Activated T-cell treated with anti-CD3 and anti-CD28 coated beads, Interleukin-2, amount 50 U/mL, for 4 hours (primary cell): ENCODE results near the gene CSNK1D. TPM values are rescaled to one million over a fixed set of nuclear protein-coding genes. Genes with fewer than 3 reads are reported as not detected.

Experiments
- ATAC-seq, 2 donors: fragments of 200-7000 bp; cut with Tn5 transposase; one replicate each; pipeline ENCODE4 v1.10.0; 2021
- DNase-seq: peaks from one replicate; pipeline ENCODE4 v3.0.0-alpha.2; 2020
- H3K27me3 Mint-ChIP-seq: one replicate; pipeline ENCODE4 v1.8.0; 2021; ENCODE audit warnings: low read depth, mixed read lengths
- H3K36me3 Mint-ChIP-seq: one replicate; pipeline ENCODE4 v1.8.0; 2022; ENCODE audit warnings: mixed read lengths; ENCODE audit not compliant: insufficient read depth
- H3K4me1 Mint-ChIP-seq: one replicate; pipeline ENCODE4 v1.8.0; 2021; ENCODE audit warnings: low read depth, mixed read lengths
- H3K4me3 Mint-ChIP-seq: one replicate; pipeline ENCODE4 v1.8.0; 2021; ENCODE audit warnings: mild to moderate bottlenecking, moderate library complexity, mixed read lengths
- H3K9me3 Mint-ChIP-seq: one replicate; pipeline ENCODE4 v1.8.0; 2021; ENCODE audit warnings: mixed read lengths
- total RNA-seq, 3 donors: library from RNA; stranded (reverse); gene quantifications; one replicate each; pipeline ENCODE4 v1.2.1, GENCODE V29; 2021

The CSNK1D gene
- total RNA-seq, 3 donors from 2014 or later = 152 to 170 (median 164) TPM

GRCh38 chr17:82224666-82225065, 48.8 kb downstream of the CSNK1D start:
- no peak overlapping the region for H3K4me3 Mint-ChIP-seq
- H3K27me3 Mint-ChIP-seq = no peaks in the 10 kb centered on the region
- peaks cover 10% of the 10 kb centered on the region for H3K4me1 Mint-ChIP-seq

DNA sequence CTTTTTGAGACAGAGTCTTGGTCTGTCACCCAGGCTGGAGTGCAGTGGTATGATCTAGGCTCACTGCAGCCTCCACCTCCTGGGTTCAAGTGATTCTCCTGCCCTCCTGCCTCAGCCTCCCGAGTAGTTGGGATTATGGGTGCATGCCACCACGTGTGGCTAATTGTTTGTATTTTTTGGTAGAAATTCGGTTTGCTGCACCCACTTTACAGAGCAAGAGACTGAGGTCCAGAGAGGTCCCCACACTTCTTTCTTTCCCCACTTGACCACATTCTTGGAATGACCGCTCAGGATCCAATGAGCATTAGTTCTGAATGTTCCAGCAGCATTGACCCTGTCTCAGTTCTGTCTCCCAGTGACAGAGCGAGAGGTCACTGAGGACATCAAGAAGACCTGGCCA, 50.0 kb downstream of the CSNK1D start:
- H3K4me1 Mint-ChIP-seq = peaks cover 8% of the 10 kb centered on the region
- no peak overlapping the region for H3K4me3 Mint-ChIP-seq
- ATAC-seq = no peak
- DNase-seq = no peak
- H3K36me3 Mint-ChIP-seq = no peaks in the 10 kb centered on the region
- H3K27me3 Mint-ChIP-seq = no peaks in the 10 kb centered on the region
- no peaks in the 10 kb centered on the region for H3K9me3 Mint-ChIP-seq

More at GRCh38 chr17:82224666-82225065, 48.8 kb downstream of the CSNK1D start:
- Mint-ChIP-seq H3K9me3 (no peaks in the 10 kb centered on the region), H3K36me3 (no peaks in the 10 kb centered on the region)
- no peak for DNase-seq
- no peak for ATAC-seq

DNA sequence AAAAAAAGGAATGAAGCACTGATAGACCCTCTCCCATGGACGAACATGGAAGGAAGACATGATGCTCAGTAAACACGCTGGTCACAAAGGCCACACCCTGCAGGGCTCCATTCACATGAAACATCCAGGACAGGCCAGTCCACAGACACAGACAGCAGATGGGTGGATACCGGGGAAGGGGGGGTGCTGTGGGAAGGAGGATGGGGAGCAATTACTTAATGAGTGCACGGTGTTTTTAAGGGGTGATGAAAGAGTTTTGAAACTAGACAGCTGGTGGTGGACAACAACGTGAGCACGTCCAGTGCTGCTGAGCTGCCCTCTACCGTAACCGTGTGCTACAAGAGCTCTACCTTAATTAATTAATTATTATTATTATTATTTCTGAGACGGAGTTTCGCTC, 50.7 kb downstream of the CSNK1D start:
- no peaks in the 10 kb centered on the region for H3K36me3 Mint-ChIP-seq
- no peak overlapping the region for H3K4me3 Mint-ChIP-seq
- H3K9me3 Mint-ChIP-seq = no peaks in the 10 kb centered on the region
- ATAC-seq (no peak), DNase-seq (no peak)
- H3K4me1 Mint-ChIP-seq = peaks cover 5% of the 10 kb centered on the region
- no peaks in the 10 kb centered on the region for H3K27me3 Mint-ChIP-seq

DNA sequence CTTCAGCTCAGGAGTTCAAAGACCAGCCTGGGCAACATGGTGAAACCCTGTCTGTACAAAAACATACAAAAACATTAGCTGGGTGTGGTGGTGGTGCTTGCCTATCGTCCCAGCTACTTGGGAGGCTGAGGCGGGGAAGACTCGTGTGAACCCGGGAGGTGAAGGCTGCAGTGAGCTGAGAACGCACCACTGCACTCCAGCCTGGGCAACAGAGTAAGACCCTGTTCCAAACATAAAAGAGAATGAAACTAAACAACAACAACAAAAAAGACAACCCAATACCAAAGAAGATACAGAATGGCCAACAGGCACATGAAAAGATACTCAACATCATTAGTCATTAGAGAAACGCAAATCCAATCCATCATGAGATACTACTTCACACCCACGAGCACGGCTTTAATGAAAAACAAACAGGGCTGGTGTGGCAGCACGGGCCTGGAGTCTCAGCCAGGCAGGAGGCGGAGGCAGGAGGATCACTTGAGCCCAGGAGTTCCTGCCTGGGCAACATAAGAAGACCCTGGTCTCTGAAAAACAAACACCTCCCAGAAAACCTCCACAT, 52.1 kb downstream of the CSNK1D start:
- Mint-ChIP-seq H3K4me3 (no peak overlapping the region), H3K36me3 (no peaks in the 10 kb centered on the region), H3K27me3 (no peaks in the 10 kb centered on the region), H3K9me3 (no peaks in the 10 kb centered on the region), H3K4me1 (peaks cover 8% of the 10 kb centered on the region)
- no peak for DNase-seq
- no peak for ATAC-seq

GRCh38 chr17:82219753-82220709, 53.5 kb downstream of the CSNK1D start:
- ATAC-seq = no peak
- no peaks in the 10 kb centered on the region for H3K27me3 Mint-ChIP-seq
- no peaks in the 10 kb centered on the region for H3K9me3 Mint-ChIP-seq
- H3K36me3 Mint-ChIP-seq = no peaks in the 10 kb centered on the region
- H3K4me1 Mint-ChIP-seq = peaks cover 16% of the 10 kb centered on the region
- no peak overlapping the region for H3K4me3 Mint-ChIP-seq
- DNase-seq = no peak

DNA sequence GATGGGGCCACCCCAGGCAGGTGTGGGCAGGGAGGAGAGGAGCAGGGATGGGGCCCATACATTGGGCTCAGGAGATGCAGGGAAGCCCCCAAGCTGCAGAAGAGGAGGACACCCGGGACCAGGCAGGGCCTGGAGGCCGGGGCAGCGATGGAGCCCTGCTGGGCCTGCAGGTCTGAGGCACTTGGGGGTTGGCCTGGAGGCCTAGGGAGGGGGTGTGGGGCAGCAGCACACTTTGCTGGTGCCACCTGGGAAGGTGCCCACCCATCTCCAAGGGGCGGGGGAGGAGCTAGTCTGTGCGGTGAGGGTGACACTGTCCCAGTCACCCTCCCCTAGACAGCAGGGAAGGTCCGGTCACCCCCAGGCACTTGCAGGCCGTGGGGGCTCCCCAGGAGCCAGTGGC, 54.4 kb downstream of the CSNK1D start:
- Mint-ChIP-seq H3K9me3 (no peaks in the 10 kb centered on the region), H3K4me1 (peaks cover 25% of the 10 kb centered on the region), H3K4me3 (no peak overlapping the region), H3K27me3 (no peaks in the 10 kb centered on the region), H3K36me3 (no peaks in the 10 kb centered on the region)
- DNase-seq (no peak), ATAC-seq (no peak)

DNA sequence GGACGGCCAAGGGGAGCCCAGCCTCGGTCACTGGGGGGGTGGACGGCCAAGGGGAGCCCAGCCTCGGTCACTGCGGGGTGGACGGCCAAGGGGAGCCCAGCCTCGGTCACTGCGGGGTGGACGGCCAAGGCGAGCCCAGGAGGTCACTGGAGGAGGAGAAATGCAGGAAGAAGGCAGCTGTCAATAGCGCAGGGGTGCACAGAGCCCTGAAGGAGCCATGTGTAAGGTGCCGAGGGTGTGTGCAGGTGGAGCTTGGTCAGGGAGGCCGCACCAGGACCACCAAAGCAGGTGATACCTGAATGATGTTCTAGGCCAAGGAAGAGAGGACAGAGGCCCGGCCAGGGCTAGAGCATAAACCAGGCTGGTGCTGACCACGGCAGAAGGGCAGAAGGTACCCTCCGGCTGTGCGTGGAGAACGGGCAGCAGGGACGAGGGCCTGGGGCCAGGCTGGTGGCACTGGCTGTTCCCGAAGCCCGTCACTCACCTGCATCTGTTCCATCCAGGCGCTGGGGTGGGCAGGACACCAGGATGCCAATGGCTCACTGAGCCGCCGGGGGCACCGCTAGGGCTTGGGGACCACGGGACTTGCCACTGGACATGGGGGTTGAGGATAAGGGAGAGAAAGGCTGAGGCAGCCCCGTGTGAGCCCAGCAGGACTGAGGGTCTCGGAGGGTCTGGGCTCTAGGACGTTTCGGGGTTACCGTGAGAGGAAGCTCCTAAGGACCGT, 55.0 kb downstream of the CSNK1D start:
- no peak for ATAC-seq
- no peak overlapping the region for H3K4me3 Mint-ChIP-seq

DNA sequence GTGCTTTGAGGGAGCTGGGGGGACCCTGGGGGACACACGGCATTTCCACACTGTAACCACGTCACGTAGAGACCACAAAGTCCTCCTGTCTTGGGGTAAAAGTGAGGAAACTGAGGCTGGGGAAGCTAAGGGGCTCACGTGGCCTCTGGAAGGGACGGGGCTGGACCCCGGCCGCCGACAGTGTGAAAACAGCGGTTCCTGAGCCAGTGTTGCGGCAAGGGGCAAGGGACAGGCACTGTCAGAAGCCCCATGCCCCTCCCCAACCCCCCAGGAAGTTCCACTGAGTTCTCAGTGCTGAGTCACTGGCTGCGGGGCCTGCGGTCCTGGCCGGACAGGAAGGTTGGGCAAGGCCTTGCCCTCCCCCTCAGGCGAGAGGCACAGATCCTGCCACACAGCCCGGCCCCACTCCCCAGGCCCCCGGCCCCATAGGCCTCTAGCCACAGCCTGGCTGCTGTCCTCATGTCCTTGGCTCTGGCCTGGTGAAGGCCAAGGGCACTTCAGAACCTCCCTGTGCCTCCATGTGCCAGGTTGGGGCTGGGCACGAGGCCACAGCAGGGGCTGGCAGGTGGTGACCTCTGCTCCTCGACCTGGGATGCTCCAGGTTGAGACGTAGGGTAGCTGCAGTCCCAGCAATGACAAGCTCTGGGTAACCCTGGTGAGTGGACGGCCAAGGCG, 55.8 kb downstream of the CSNK1D start:
- no peak for DNase-seq
- no peaks in the 10 kb centered on the region for H3K9me3 Mint-ChIP-seq
- H3K4me1 Mint-ChIP-seq = peaks cover 30% of the 10 kb centered on the region
- H3K4me3 Mint-ChIP-seq = no peak overlapping the region
- H3K36me3 Mint-ChIP-seq = no peaks in the 10 kb centered on the region
- ATAC-seq = no peak
- no peaks in the 10 kb centered on the region for H3K27me3 Mint-ChIP-seq

More for the DNA sequence above, 55.0 kb downstream of the CSNK1D start:
- no peak for DNase-seq
- Mint-ChIP-seq H3K36me3 (no peaks in the 10 kb centered on the region), H3K27me3 (no peaks in the 10 kb centered on the region), H3K4me1 (peaks cover 29% of the 10 kb centered on the region), H3K9me3 (no peaks in the 10 kb centered on the region)

GRCh38 chr17:82217120-82217529, 56.4 kb downstream of the CSNK1D start:
- Mint-ChIP-seq H3K4me3 (no peak overlapping the region), H3K9me3 (no peaks in the 10 kb centered on the region), H3K27me3 (no peaks in the 10 kb centered on the region), H3K36me3 (no peaks in the 10 kb centered on the region), H3K4me1 (peaks cover 30% of the 10 kb centered on the region)
- ATAC-seq (no peak), DNase-seq (no peak)

GRCh38 chr17:82216301-82217119, 57.0 kb downstream of the CSNK1D start:
- Mint-ChIP-seq H3K27me3 (no peaks in the 10 kb centered on the region), H3K4me1 (peaks cover 34% of the 10 kb centered on the region), H3K9me3 (no peaks in the 10 kb centered on the region), H3K4me3 (no peak overlapping the region), H3K36me3 (no peaks in the 10 kb centered on the region)
- ATAC-seq = peak in 1 of 2 donors; percentile 18
- no peak for DNase-seq

GRCh38 chr17:82215972-82216300, 57.6 kb downstream of the CSNK1D start:
- Mint-ChIP-seq H3K36me3 (no peaks in the 10 kb centered on the region), H3K9me3 (no peaks in the 10 kb centered on the region), H3K4me3 (no peak overlapping the region), H3K27me3 (no peaks in the 10 kb centered on the region), H3K4me1 (peaks cover 37% of the 10 kb centered on the region)
- ATAC-seq = no peak
- no peak for DNase-seq

- H3K36me3 Mint-ChIP-seq = no peaks in the 10 kb centered on the region
- H3K4me1 Mint-ChIP-seq = peaks cover 37% of the 10 kb centered on the region
- H3K27me3 Mint-ChIP-seq = no peaks in the 10 kb centered on the region
- DNase-seq (no peak), ATAC-seq (no peak)
- no peak overlapping the region for H3K4me3 Mint-ChIP-seq
- no peaks in the 10 kb centered on the region for H3K9me3 Mint-ChIP-seq
These were observed 58.2 kb downstream of the CSNK1D start for GRCh38 chr17:82215095-82215971.
